Fibroblast of gingiva (primary cell): ENCODE measurements around the gene ST3GAL3.
A peak's percentile ranks its signal among the peaks of the same experiment; 100 is the strongest.

Source experiments
- DNase-seq: peaks from one replicate; pipeline ENCODE4 v3.0.0-alpha.2; 2011; ENCODE audit warnings: low read depth

Gene ST3GAL3, protein sequence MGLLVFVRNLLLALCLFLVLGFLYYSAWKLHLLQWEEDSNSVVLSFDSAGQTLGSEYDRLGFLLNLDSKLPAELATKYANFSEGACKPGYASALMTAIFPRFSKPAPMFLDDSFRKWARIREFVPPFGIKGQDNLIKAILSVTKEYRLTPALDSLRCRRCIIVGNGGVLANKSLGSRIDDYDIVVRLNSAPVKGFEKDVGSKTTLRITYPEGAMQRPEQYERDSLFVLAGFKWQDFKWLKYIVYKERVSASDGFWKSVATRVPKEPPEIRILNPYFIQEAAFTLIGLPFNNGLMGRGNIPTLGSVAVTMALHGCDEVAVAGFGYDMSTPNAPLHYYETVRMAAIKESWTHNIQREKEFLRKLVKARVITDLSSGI

DNA sequence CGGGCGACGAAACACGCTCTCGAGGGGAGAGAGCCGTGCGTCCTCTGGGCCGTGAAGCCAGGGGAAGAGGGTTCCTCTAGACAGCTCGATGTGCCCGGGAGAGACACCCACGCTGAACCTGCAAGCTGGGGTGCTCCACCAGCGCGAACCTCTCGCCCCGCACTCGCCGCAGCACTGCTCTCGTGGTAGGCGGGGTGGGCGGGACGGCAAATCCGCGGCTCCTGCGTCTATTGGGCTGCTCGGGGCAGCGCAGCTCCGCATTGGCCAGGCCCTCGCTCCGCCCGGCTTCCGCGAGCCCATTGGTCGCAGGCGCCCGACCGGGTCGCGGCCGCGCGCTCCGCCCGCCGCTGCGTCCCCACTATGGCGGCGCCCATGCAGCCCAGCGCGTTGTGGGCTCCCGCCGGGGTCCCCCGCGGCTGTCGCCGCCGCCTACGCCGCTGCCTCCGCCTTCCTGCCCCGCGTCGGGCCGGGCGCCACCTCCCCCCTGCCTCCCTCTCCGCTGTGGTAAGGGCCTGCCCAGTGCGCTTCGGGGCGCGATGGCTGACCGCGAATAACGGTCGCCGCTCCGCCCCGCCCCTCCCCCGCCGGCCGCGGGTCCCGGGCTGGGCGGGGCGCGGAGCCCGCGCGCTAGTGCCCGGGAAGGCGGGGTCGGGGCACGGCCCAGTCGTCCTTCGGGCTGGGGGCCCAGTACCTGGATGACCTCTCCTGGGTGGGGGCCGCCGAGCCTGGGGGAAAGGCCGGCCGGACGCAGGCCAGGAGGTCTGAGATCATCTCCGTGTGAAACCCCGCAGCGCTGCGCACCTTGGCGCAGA, at the start of gene ST3GAL3:
ST3GAL3 (plus strand) TSS at position 347 of the 812 bp plus-strand sequence. CDS start 28,727 bp downstream, outside the sequence.
- peak; percentile 89 for DNase-seq

- DNase-seq, result no peak
Observed at GRCh38 chr1:43659212-43660166, 47.8 kb upstream of the ST3GAL3 start.

- no peak for DNase-seq
Observed at GRCh38 chr1:43660355-43660754, 47.0 kb upstream of the ST3GAL3 start.

- no peak for DNase-seq
Observed at GRCh38 chr1:43664369-43664768, 43.0 kb upstream of the ST3GAL3 start.

- no peak for DNase-seq
Observed at GRCh38 chr1:43666608-43667007, 40.7 kb upstream of the ST3GAL3 start.

- DNase-seq, result no peak
Observed at GRCh38 chr1:43668956-43669355, 38.4 kb upstream of the ST3GAL3 start.

- DNase-seq, result no peak
Observed at GRCh38 chr1:43669878-43670277, 37.5 kb upstream of the ST3GAL3 start.

- DNase-seq, result peak; percentile 18
Observed at GRCh38 chr1:43671193-43671592, 36.1 kb upstream of the ST3GAL3 start.

GRCh38 chr1:43671626-43672330, 35.6 kb upstream of the ST3GAL3 start:
- peak; percentile 73 for DNase-seq

GRCh38 chr1:43673261-43673660, 34.1 kb upstream of the ST3GAL3 start:
- DNase-seq, result no peak

DNA sequence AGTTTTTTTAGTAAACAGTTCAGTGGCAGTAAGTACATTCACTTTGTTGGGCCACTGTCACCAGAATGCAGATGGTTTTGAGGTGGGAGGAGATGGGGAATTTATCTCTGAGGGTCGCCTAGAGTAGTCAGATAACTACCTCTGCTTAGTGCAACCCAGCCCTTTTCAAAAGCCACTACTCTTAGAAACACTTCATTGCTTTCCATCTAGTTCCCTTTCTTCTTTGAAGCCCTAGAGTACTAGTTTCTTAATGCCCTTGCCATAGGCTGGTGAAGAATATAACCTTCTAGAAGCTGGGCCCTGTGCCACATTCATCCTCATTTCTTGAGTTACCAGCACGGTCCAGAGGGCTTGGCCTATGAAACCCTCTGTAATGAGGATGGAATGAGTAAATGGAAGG, 28.4 kb upstream of the ST3GAL3 start:
- no peak for DNase-seq

- no peak for DNase-seq
Observed at GRCh38 chr1:43683560-43683959, 23.8 kb upstream of the ST3GAL3 start.

- DNase-seq, result no peak
Observed at GRCh38 chr1:43686801-43687200, 20.5 kb upstream of the ST3GAL3 start.

DNA sequence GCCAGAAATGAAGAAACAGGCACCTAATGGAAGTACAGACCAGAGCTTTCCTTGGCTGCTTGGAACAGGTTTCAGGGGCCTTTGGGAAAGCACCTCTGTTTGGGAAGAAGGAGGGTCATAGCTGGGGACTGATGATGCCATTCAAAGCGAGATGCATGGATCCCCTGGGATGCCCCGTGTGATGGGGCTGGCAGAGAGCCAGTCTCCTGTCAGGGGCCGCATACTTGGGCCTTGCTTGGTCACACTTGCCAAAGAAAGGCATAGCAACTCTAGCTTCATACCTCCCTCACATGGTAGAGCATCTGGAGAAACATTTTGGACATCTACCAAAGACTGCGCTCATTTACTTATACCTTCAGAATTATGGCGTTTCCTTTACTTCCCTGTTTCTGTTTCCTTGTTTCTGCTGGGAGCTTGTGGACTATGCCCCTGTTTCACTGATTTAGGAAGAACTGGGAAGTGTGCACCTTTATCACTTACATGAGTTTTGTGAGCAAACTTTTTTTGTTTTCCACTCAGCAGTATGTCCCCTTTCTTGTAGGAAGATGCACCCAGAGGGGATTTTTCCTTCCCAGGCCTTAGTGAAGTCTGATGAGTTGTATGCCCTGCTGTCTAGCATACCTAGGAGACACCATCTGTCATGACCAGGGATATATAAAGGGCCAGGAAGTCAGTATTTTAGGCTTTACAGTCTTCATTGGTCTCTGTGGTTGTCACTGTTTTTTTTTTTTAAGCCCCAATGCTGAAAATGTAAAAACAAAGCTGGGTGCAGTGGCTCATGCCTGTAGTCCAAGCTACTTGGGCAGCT, 19.8 kb upstream of the ST3GAL3 start:
- DNase-seq, result no peak

DNA sequence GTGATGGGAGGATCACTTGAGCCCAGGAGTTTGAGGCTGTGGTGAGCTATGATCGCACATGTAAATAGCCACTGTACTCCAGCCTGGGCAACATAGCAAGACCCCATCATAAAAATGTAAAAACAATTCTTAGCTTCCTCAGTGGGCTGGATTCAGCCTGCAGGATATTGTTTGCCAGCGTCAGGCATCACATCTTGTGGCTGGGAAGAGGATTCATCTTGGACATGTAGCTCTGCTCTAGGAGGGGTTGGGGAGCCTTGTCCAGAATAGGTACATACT, 19.3 kb upstream of the ST3GAL3 start:
- no peak for DNase-seq

DNA sequence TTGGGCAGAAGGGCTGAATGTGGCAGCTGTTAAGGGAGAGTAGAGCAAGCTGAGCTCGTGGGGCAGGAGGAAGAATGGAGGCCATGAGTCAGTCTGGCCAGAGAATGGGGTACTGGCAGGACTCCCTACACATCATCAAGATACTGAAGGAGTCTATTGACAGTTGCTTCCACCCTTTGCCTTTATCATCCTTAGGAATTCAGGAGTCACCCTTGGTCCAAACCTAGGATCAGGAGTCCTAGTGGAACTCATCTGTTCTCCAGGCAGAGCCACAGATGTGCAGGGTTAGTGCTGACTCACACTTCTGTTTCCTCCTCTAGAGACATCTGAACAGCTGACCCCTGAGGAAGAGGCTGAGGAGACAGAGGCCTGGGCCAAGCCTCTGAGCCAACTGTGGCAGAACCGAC, 18.7 kb upstream of the ST3GAL3 start:
- DNase-seq, result peak; percentile 55

GRCh38 chr1:43689289-43689688, 18.0 kb upstream of the ST3GAL3 start:
- no peak for DNase-seq

DNA sequence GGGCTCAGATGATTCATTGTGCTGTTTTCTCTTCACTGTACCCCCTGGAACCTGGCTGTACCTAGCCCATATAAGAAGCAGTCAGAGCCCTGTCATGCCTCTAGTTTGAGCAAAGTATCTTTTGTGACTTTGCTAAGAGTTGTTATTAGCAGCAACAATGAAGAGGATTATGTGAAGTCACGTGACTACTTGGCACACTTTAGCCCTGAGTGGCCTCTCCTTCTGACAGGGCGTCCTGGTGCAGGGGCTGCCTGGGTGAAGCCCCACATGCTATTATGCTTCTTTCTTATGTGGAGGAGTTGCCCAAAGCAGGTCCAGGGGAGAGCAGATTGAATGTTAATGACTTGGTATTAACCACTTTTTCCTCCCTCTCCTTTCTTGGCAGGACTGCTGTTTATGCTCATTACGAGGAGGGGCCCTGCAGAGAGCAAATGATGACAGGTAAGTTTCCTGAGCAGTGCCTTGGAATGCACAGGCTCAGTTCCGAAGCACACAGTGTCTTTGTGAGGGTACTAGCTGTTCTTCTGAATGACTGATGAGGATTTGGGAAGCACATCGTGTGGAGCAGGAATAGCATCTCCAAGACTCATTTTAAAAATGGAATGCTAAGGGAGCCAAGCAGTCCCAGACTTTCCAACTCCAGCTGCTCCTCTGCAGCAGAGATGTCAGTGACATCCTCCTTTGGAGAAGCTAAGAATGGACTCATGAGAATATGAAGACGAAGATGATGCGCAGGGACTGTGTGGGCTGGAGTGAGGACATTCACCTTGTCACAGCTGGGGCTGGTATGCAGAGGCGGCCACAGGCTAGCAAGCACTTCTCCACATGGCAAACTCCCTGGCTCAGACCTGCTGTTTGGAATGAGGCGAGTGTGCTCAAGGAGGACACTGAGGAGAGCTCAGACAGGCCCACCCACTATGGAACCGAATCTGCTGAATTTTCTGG, 15.2 kb upstream of the ST3GAL3 start:
- DNase-seq, result no peak

- DNase-seq, result no peak
Observed at GRCh38 chr1:43693371-43693770, 14.0 kb upstream of the ST3GAL3 start.

- DNase-seq, result no peak
Observed at GRCh38 chr1:43699281-43699680, 8.1 kb upstream of the ST3GAL3 start.
